ENCODE measurements around the gene CCDC122.

CCDC122 gene

DNA sequence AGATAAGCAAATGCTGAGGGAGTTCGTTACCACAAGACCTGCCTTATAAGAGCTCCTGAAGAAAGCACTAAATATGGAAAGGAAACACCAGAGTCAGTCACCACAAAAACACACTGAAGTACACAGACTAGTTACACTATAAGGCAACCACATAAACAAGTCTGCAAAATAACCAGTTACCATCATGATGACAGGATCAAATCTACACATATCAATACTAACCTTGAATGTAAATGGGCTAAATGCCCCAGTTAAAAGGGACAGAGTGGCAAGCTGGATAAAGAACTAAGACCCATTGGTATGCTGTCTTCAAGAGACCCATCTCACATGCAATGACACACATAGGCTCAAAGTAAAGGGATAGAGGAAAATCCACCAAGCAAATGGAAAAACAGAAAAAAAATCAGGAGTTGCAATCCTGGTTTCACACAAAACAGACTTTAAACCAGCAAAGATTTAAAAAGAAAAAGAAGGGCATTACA lies 26.6 kb downstream of the CCDC122 start:
- Histone ChIP-seq H3K4me1 (ENCODE audit: insufficient read depth, low read length, severe bottlenecking) (no peaks in the 10 kb centered on the region), H4K20me1 (ENCODE audit: insufficient read depth, low read length) (no peaks in the 10 kb centered on the region; the same call in 1 of the 2 replicates), H2AFZ (ENCODE audit: low read length) (no peak overlapping the region), H3K4me2 (ENCODE audit: low read length) (no peak overlapping the region), H3K36me3 (ENCODE audit: insufficient read depth, low read length) (no peaks in the 10 kb centered on the region), H3K9ac (ENCODE audit: low read length) (no peak overlapping the region), H3K9me2 (ENCODE audit: low read depth, low read length) (no peaks in the 10 kb centered on the region), H3K27me3 (ENCODE audit: insufficient read depth, low read length) (no peaks in the 10 kb centered on the region), H3K4me3 (ENCODE audit: low read depth, low read length, poor library complexity, severe bottlenecking) (no peak overlapping the region), H3K79me2 (ENCODE audit: insufficient read depth, low read length) (no peaks in the 10 kb centered on the region), H3K27ac (ENCODE audit: low read depth, low read length, poor library complexity, severe bottlenecking) (no peak overlapping the region), H3K9me3 (ENCODE audit: low read length) (peaks cover 4% of the 10 kb centered on the region; the same call in 1 of the 2 replicates), H3F3A (ENCODE audit: insufficient read depth, low read length) (no peaks in the 10 kb centered on the region)
- TF ChIP-seq EZH2 (IDR thresholded peaks at IDR 0.05; ENCODE audit: borderline replicate concordance, low read length): no peak
- TF ChIP-seq, protein P1, sequence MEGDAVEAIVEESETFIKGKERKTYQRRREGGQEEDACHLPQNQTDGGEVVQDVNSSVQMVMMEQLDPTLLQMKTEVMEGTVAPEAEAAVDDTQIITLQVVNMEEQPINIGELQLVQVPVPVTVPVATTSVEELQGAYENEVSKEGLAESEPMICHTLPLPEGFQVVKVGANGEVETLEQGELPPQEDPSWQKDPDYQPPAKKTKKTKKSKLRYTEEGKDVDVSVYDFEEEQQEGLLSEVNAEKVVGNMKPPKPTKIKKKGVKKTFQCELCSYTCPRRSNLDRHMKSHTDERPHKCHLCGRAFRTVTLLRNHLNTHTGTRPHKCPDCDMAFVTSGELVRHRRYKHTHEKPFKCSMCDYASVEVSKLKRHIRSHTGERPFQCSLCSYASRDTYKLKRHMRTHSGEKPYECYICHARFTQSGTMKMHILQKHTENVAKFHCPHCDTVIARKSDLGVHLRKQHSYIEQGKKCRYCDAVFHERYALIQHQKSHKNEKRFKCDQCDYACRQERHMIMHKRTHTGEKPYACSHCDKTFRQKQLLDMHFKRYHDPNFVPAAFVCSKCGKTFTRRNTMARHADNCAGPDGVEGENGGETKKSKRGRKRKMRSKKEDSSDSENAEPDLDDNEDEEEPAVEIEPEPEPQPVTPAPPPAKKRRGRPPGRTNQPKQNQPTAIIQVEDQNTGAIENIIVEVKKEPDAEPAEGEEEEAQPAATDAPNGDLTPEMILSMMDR (IDR thresholded peaks at IDR 0.05; ENCODE audit: low read length): no peak

DNA sequence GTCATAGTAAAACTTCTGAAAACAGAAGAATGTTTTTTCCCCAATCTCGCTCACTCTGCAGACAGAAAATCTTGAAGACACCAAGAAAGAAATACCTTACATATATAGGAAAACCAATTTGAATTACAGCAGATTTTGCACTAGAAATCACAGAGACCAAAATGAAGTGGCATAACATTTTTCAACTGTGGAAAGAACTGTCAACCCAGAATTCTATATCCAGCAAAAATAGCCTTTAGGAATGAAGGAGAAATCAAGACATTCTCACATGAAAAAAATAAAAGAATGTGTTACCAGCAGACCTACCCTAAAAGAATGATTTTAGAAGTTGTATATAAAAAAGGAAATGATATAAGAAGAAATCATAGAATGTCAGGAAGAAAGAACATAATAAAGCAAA lies 28.7 kb downstream of the CCDC122 start:
- Histone ChIP-seq H3K27me3 (ENCODE audit: insufficient read depth, low read length) (no peaks in the 10 kb centered on the region), H3K4me2 (ENCODE audit: low read length) (no peak overlapping the region), H3K9me2 (ENCODE audit: low read depth, low read length) (no peaks in the 10 kb centered on the region), H3K4me3 (ENCODE audit: low read depth, low read length, poor library complexity, severe bottlenecking) (no peak overlapping the region), H4K20me1 (ENCODE audit: insufficient read depth, low read length) (no peaks in the 10 kb centered on the region; the same call in 1 of the 2 replicates), H3K36me3 (ENCODE audit: insufficient read depth, low read length) (no peaks in the 10 kb centered on the region), H3K9ac (ENCODE audit: low read length) (no peak overlapping the region), H3K9me3 (ENCODE audit: low read length) (peaks cover 4% of the 10 kb centered on the region; the same call in 1 of the 2 replicates), H3K27ac (ENCODE audit: low read depth, low read length, poor library complexity, severe bottlenecking) (no peak overlapping the region), H3K79me2 (ENCODE audit: insufficient read depth, low read length) (no peaks in the 10 kb centered on the region), H3F3A (ENCODE audit: insufficient read depth, low read length) (no peaks in the 10 kb centered on the region), H3K4me1 (ENCODE audit: insufficient read depth, low read length, severe bottlenecking) (no peaks in the 10 kb centered on the region), H2AFZ (ENCODE audit: low read length) (no peak overlapping the region)
- no peak for TF ChIP-seq EZH2 (IDR thresholded peaks at IDR 0.05; ENCODE audit: borderline replicate concordance, low read length)
- TF ChIP-seq, protein P1 (IDR thresholded peaks at IDR 0.05; ENCODE audit: low read length): no peak

DNA sequence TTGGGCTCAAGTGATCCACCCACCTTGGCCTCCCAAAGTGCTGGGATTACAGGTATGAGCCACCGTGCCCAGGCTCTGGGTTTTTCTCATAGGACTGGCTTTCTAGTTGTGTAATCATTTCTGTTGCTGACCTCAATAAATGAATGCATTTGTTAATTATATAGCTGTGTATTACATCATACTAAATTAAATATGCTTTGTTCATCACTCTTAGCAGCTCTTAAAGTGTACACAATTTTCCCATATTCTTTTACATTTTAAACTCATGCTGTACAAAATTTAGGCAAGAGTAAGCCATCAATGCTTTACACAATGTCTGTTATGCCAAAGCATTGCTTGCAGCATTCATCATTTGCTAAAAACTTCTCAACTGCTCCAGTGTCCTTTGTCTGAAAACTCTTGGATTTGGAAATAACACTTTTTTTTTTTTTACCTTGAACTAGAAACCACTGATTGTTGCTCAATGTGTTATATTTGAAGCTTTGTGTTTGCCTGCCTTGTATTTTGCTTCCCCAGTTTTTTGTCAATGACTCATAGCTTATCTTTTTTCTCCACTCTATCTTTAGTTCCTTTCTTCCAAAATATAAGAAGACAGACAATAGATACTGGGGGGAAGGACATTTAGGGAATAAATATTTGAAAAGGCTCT lies 31.4 kb downstream of the CCDC122 start:
- Histone ChIP-seq H2AFZ (ENCODE audit: low read length) (no peak overlapping the region), H3K36me3 (ENCODE audit: insufficient read depth, low read length) (no peaks in the 10 kb centered on the region), H3K4me1 (ENCODE audit: insufficient read depth, low read length, severe bottlenecking) (no peaks in the 10 kb centered on the region), H3K79me2 (ENCODE audit: insufficient read depth, low read length) (no peaks in the 10 kb centered on the region), H4K20me1 (ENCODE audit: insufficient read depth, low read length) (no peaks in the 10 kb centered on the region; the same call in 1 of the 2 replicates), H3K9ac (ENCODE audit: low read length) (no peak overlapping the region), H3K4me3 (ENCODE audit: low read depth, low read length, poor library complexity, severe bottlenecking) (no peak overlapping the region), H3K27me3 (ENCODE audit: insufficient read depth, low read length) (no peaks in the 10 kb centered on the region), H3K27ac (ENCODE audit: low read depth, low read length, poor library complexity, severe bottlenecking) (no peak overlapping the region), H3K4me2 (ENCODE audit: low read length) (no peak overlapping the region), H3K9me2 (ENCODE audit: low read depth, low read length) (no peaks in the 10 kb centered on the region), H3F3A (ENCODE audit: insufficient read depth, low read length) (no peaks in the 10 kb centered on the region), H3K9me3 (ENCODE audit: low read length) (peaks cover 4% of the 10 kb centered on the region; the same call in 1 of the 2 replicates)
- no peak for TF ChIP-seq EZH2 (IDR thresholded peaks at IDR 0.05; ENCODE audit: borderline replicate concordance, low read length)
- TF ChIP-seq, protein P1 (IDR thresholded peaks at IDR 0.05; ENCODE audit: low read length): no peak

Data from OCI-LY1 (cell line).